GM23338 (cell line): ENCODE results near the gene TMEM150C. TPM values are rescaled to one million over a fixed set of nuclear protein-coding genes. Genes with fewer than 3 reads are reported as not detected.

Experiments used
- ATAC-seq: fragments of 200-7000 bp; cut with Tn5 transposase; 3 replicates; pipeline ENCODE4 v1.9.1; 2020
- DNase-seq: peaks from one replicate; pipeline ENCODE4 v3.0.0-alpha.2; 2015; ENCODE audit warnings: low spot score
- H2AFZ ChIP-seq: fragments of 200-600 bp; sonication (generic); 2 replicates; pipeline ENCODE4 v1.8.0; 2016; ENCODE audit warnings: antibody characterized with exemption, mild to moderate bottlenecking, moderate library complexity
- H3F3A ChIP-seq: fragments of 200-600 bp; sonication (generic); replicated peaks from 2 replicates; pipeline ENCODE4 v1.8.0; 2017; ENCODE audit warnings: antibody characterized with exemption, mixed run types, low read depth
- H3K27ac ChIP-seq: fragments of 200-600 bp; sonication (generic); 2 replicates; pipeline ENCODE4 v1.6.1; 2016; ENCODE audit warnings: low read depth
- H3K27me3 ChIP-seq: fragments of 200-600 bp; sonication (generic); 2 replicates; pipeline ENCODE4 v1.8.0; 2016; ENCODE audit warnings: mild to moderate bottlenecking, mixed run types, moderate library complexity; ENCODE audit not compliant: insufficient read depth
- H3K36me3 ChIP-seq: fragments of 200-600 bp; sonication (generic); 2 replicates; pipeline ENCODE4 v1.8.0; 2016; ENCODE audit warnings: mild to moderate bottlenecking; ENCODE audit not compliant: insufficient read depth
- H3K4me1 ChIP-seq: fragments of 200-600 bp; sonication (generic); 2 replicates; pipeline ENCODE4 v1.8.0; 2016; ENCODE audit warnings: mild to moderate bottlenecking, moderate library complexity; ENCODE audit not compliant: insufficient read depth
- H3K4me2 ChIP-seq: fragments of 200-600 bp; sonication (generic); 2 replicates; pipeline ENCODE4 v1.7.1; 2017; ENCODE audit warnings: mixed run types
- H3K4me3 ChIP-seq: fragments of 200-600 bp; sonication (generic); 2 replicates; pipeline ENCODE4 v1.6.1; 2016; ENCODE audit warnings: mixed run types
- H3K79me2 ChIP-seq: fragments of 200-600 bp; sonication (generic); replicated peaks from 2 replicates; pipeline ENCODE4 v1.8.0; 2017; ENCODE audit warnings: mild to moderate bottlenecking; ENCODE audit not compliant: insufficient read depth
- H3K9me2 ChIP-seq: fragments of 200-600 bp; sonication (generic); 2 replicates; pipeline ENCODE4 v1.8.0; 2017; ENCODE audit not compliant: insufficient read depth
- H4K20me1 ChIP-seq: fragments of 200-600 bp; sonication (generic); replicated peaks from 2 replicates; pipeline ENCODE4 v1.8.0; 2017; ENCODE audit warnings: mild to moderate bottlenecking; ENCODE audit not compliant: insufficient read depth
- H3K27ac Mint-ChIP-seq: 2 replicates; pipeline ENCODE4 v1.8.0; 2020; ENCODE audit warnings: inconsistent platforms, mild to moderate bottlenecking, moderate library complexity, mixed read lengths
- H3K27me3 Mint-ChIP-seq: 3 replicates; pipeline ENCODE4 v1.8.0; 2022; ENCODE audit warnings: low read depth, mild to moderate bottlenecking, moderate library complexity, mixed read lengths, inconsistent platforms; ENCODE audit not compliant: insufficient read depth, poor library complexity
- H3K36me3 Mint-ChIP-seq: 3 replicates; pipeline ENCODE4 v1.8.0; 2021; ENCODE audit warnings: low read depth, mild to moderate bottlenecking, inconsistent platforms, moderate library complexity, mixed read lengths
- H3K4me1 Mint-ChIP-seq: 3 replicates; pipeline ENCODE4 v1.8.0; 2020; ENCODE audit warnings: mild to moderate bottlenecking, inconsistent platforms, mixed read lengths
- H3K4me3 Mint-ChIP-seq: 3 replicates; pipeline ENCODE4 v1.8.0; 2021; ENCODE audit warnings: moderate library complexity, mild to moderate bottlenecking, inconsistent platforms, mixed read lengths
- H3K9me3 Mint-ChIP-seq: 3 replicates; pipeline ENCODE4 v1.8.0; 2020; ENCODE audit warnings: moderate library complexity, mild to moderate bottlenecking, inconsistent platforms, mixed read lengths
- CREB1 ChIP-seq: fragments of 250-450 bp; sonication (Bioruptor Pico); IDR thresholded peaks from 2 replicates; pipeline ENCODE4 v1.5.0; 2020; ENCODE audit warnings: low read depth, mild to moderate bottlenecking, moderate library complexity
- ETS1 ChIP-seq: IDR thresholded peaks from 2 replicates; pipeline ENCODE4 v1.6.1; 2016; ENCODE audit warnings: antibody characterized with exemption
- EZH2 ChIP-seq: fragments of 200-600 bp; sonication (generic); IDR thresholded peaks from one replicate; pipeline ENCODE4 v1.8.0; 2017; ENCODE audit warnings: antibody characterized with exemption, mild to moderate bottlenecking, low read depth; ENCODE audit not compliant: unreplicated experiment
- EZH2phosphoT487 ChIP-seq: fragments of 200-600 bp; sonication (generic); IDR thresholded peaks from one replicate; pipeline ENCODE4 v1.8.1; 2018; ENCODE audit warnings: antibody characterized with exemption; ENCODE audit not compliant: unreplicated experiment
- JUNB ChIP-seq: IDR thresholded peaks from one replicate; pipeline ENCODE4 v1.6.1; 2016; ENCODE audit warnings: antibody characterized with exemption; ENCODE audit not compliant: unreplicated experiment
- NANOG ChIP-seq: IDR thresholded peaks from 2 replicates; pipeline ENCODE4 v1.6.1; 2016; ENCODE audit warnings: antibody characterized with exemption, borderline replicate concordance
- POLR2AphosphoS5 ChIP-seq: IDR thresholded peaks from 2 replicates; pipeline ENCODE4 v1.6.1; 2016; ENCODE audit warnings: antibody characterized with exemption, low read depth
- REST ChIP-seq: IDR thresholded peaks from one replicate; pipeline ENCODE4 v1.6.1; 2018; ENCODE audit warnings: antibody characterized with exemption; ENCODE audit not compliant: unreplicated experiment
- STAT1 ChIP-seq: IDR thresholded peaks from one replicate; pipeline ENCODE4 v1.6.1; 2016; ENCODE audit warnings: antibody characterized with exemption; ENCODE audit not compliant: unreplicated experiment
- ZNF114 ChIP-seq: fragments of 250-450 bp; sonication (Bioruptor Pico); IDR thresholded peaks from 2 replicates; pipeline ENCODE4 v1.5.0; 2020; ENCODE audit warnings: mild to moderate bottlenecking, moderate library complexity
- ZNF331 ChIP-seq: fragments of 250-450 bp; sonication (Bioruptor Pico); IDR thresholded peaks from 2 replicates; pipeline ENCODE4 v1.5.0; 2020; ENCODE audit warnings: low read depth, mild to moderate bottlenecking, moderate library complexity
- polyA plus RNA-seq: library from polyadenylated mRNA; unstranded; fragments of >200 nt; fragmentation: Nextera tagmentation; extraction: Ambion mirVana; gene quantifications from 2 replicates; pipeline ENCODE4 v1.2.1, GENCODE V29; 2016
- total RNA-seq: library from RNA; depleted of rRNA; stranded (reverse); fragments of >200 nt; shearing (Covaris generic); gene quantifications from 2 replicates; pipeline ENCODE4 v1.2.3, GENCODE V29; 2014
- TF ChIP-seq, protein P1 (sequence below): fragments of 250-450 bp; sonication (Bioruptor Pico); IDR thresholded peaks from 2 replicates; pipeline ENCODE4 v1.5.0; 2020; ENCODE audit warnings: mild to moderate bottlenecking, moderate library complexity

The TMEM150C gene
- total and polyA plus RNA-seq, 2 experiments from 2014 or later = 1.7 to 4.0 TPM

DNA sequence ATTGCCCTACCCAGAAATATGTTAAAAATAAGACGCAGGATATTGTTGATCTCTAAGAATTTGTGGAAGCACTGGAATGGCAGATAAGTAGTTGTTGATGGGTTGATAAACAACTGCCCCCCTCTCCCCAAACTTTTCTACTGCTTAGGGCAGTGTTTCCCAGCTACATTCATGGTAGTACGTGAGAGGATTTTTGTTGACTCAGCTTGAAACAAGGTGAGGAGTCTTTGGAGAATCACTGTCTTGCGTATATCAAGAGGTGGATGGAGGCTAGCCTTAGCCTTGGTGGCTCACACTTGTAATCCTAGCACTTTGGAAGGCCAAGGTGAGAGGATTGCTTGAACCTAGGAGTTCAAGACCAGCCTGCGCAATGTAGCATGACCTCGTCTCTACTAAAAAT is 125.7 kb downstream of the TMEM150C start:
- peaks cover 100% of the 10 kb centered on the region for H3K79me2 ChIP-seq
- H2AFZ ChIP-seq = no peak overlapping the region
- ATAC-seq (no peak), DNase-seq (no peak)
- peaks cover 51% of the 10 kb centered on the region for H3K36me3 Mint-ChIP-seq
- peaks cover 3% of the 10 kb centered on the region for H3K27me3 Mint-ChIP-seq
- no peak overlapping the region for H3K4me3 Mint-ChIP-seq
- no peak overlapping the region for H3K4me2 ChIP-seq
- no peak overlapping the region for H3K27ac Mint-ChIP-seq
- H3K27ac ChIP-seq = no peak overlapping the region
- H3K36me3 ChIP-seq = peaks cover 16% of the 10 kb centered on the region; the same call in 1 of the 2 replicates
- H3K9me2 ChIP-seq = no peaks in the 10 kb centered on the region
- TF ChIP-seq NANOG = no peak
- no peaks in the 10 kb centered on the region for H3K9me3 Mint-ChIP-seq
- H3K4me3 ChIP-seq = no peak overlapping the region
- H3K4me1 Mint-ChIP-seq = peaks cover 38% of the 10 kb centered on the region
- H4K20me1 ChIP-seq = peaks cover 94% of the 10 kb centered on the region
- H3K27me3 ChIP-seq = no peaks in the 10 kb centered on the region
- 0 out of 2 replicates have a peak, but pooled peaks cover 3% of the 10 kb centered on the region for H3F3A ChIP-seq
- H3K4me1 ChIP-seq = peaks cover 32% of the 10 kb centered on the region

DNA sequence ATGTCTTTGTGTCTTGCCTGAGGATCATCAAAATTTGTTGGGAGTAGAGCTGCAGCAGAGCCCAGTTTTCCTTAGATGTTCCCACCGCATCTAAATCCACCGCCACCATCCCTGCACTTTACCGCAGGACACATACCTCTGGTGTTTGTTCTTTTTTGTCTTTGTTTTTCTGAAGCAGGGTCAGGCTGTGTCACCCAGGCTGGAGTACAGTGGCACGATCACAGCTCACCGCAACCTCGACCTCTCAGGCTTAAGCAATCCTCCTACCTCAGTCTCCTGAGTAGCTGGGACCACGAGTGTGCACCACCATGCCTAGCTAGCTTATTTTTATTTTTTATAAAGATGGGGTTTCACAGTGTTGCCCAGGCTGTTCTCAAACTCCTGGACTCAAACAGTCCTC is 126.8 kb downstream of the TMEM150C start:
- Mint-ChIP-seq H3K4me3 (0 out of 3 replicates have a peak overlapping the region, but pooled peaks have one; percentile 17), H3K4me1 (peaks cover 33% of the 10 kb centered on the region), H3K9me3 (no peaks in the 10 kb centered on the region), H3K36me3 (peaks cover 48% of the 10 kb centered on the region), H3K27me3 (peaks cover 9% of the 10 kb centered on the region), H3K27ac (no peak overlapping the region)
- Histone ChIP-seq H3K79me2 (peaks cover 96% of the 10 kb centered on the region), H3K4me2 (no peak overlapping the region), H3K4me1 (peaks cover 32% of the 10 kb centered on the region), H3F3A (0 out of 2 replicates have a peak, but pooled peaks cover 7% of the 10 kb centered on the region), H3K9me2 (no peaks in the 10 kb centered on the region), H4K20me1 (peaks cover 86% of the 10 kb centered on the region), H3K27me3 (no peaks in the 10 kb centered on the region), H3K27ac (no peak overlapping the region), H2AFZ (no peak overlapping the region), H3K36me3 (peaks cover 16% of the 10 kb centered on the region; the same call in 1 of the 2 replicates), H3K4me3 (no peak overlapping the region)
- no peak for DNase-seq
- TF ChIP-seq ETS1 = no peak
- TF ChIP-seq ZNF331 (CRISPR knock-in tag) = no peak
- TF ChIP-seq REST = no peak
- no peak for TF ChIP-seq CREB1 (CRISPR knock-in tag)
- no peak for TF ChIP-seq EZH2phosphoT487
- TF ChIP-seq ZNF114 (CRISPR knock-in tag) = no peak
- no peak for TF ChIP-seq EZH2
- no peak for TF ChIP-seq JUNB
- TF ChIP-seq POLR2AphosphoS5 = no peak
- TF ChIP-seq NANOG = no peak
- TF ChIP-seq, protein P1, sequence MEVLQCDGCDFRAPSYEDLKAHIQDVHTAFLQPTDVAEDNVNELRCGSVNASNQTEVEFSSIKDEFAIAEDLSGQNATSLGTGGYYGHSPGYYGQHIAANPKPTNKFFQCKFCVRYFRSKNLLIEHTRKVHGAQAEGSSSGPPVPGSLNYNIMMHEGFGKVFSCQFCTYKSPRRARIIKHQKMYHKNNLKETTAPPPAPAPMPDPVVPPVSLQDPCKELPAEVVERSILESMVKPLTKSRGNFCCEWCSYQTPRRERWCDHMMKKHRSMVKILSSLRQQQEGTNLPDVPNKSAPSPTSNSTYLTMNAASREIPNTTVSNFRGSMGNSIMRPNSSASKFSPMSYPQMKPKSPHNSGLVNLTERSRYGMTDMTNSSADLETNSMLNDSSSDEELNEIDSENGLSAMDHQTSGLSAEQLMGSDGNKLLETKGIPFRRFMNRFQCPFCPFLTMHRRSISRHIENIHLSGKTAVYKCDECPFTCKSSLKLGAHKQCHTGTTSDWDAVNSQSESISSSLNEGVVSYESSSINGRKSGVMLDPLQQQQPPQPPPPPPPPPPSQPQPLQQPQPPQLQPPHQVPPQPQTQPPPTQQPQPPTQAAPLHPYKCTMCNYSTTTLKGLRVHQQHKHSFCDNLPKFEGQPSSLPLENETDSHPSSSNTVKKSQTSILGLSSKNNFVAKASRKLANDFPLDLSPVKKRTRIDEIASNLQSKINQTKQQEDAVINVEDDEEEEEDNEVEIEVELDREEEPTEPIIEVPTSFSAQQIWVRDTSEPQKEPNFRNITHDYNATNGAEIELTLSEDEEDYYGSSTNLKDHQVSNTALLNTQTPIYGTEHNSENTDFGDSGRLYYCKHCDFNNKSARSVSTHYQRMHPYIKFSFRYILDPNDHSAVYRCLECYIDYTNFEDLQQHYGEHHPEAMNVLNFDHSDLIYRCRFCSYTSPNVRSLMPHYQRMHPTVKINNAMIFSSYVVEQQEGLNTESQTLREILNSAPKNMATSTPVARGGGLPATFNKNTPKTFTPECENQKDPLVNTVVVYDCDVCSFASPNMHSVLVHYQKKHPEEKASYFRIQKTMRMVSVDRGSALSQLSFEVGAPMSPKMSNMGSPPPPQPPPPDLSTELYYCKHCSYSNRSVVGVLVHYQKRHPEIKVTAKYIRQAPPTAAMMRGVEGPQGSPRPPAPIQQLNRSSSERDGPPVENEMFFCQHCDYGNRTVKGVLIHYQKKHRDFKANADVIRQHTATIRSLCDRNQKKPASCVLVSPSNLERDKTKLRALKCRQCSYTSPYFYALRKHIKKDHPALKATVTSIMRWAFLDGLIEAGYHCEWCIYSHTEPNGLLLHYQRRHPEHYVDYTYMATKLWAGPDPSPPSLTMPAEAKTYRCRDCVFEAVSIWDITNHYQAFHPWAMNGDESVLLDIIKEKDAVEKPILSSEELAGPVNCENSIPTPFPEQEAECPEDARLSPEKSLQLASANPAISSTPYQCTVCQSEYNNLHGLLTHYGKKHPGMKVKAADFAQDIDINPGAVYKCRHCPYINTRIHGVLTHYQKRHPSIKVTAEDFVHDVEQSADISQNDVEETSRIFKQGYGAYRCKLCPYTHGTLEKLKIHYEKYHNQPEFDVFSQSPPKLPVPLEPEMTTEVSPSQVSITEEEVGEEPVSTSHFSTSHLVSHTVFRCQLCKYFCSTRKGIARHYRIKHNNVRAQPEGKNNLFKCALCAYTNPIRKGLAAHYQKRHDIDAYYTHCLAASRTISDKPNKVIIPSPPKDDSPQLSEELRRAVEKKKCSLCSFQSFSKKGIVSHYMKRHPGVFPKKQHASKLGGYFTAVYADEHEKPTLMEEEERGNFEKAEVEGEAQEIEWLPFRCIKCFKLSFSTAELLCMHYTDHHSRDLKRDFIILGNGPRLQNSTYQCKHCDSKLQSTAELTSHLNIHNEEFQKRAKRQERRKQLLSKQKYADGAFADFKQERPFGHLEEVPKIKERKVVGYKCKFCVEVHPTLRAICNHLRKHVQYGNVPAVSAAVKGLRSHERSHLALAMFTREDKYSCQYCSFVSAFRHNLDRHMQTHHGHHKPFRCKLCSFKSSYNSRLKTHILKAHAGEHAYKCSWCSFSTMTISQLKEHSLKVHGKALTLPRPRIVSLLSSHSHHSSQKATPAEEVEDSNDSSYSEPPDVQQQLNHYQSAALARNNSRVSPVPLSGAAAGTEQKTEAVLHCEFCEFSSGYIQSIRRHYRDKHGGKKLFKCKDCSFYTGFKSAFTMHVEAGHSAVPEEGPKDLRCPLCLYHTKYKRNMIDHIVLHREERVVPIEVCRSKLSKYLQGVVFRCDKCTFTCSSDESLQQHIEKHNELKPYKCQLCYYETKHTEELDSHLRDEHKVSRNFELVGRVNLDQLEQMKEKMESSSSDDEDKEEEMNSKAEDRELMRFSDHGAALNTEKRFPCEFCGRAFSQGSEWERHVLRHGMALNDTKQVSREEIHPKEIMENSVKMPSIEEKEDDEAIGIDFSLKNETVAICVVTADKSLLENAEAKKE (CRISPR knock-in tag) = no peak
- no peak for TF ChIP-seq STAT1
- ATAC-seq = no peak
